NCI-H345 treated with DMSO at 0.1 percent for 48 hours (cell line): Measurements from ENCODE around the gene PCDH9.

Source experiments
- DNase-seq: peaks from one replicate; lab custom pipeline; 2025; ENCODE audit not compliant: unreplicated experiment; lab: John Stamatoyannopoulos, UW

The PCDH9 gene

GRCh38 chr13:66618702-66619101, 611.4 kb downstream of the PCDH9 start:
- DNase-seq = no peak

DNA sequence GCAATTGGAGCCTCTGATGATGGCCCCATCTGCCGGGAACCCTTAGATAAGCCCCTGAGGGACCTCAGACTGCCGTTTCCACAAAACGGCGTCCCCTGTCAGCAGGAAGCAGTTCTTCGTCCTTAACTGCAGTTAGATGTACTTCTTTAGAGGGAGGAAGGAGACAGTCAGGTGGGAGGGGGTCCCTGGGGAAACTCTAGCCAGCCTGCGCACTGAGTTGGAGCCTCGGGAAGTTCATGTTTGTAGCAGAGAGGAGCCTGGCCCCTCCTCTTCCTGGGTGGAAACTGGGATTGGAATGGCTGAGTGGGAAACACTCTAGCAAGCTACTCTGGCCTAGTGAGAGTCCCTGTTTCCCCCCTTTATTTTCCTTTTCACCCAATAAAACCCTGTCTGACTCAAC, 612.4 kb downstream of the PCDH9 start:
- DNase-seq = no peak

- DNase-seq = no peak
Observed at GRCh38 chr13:66612983-66613382, 617.2 kb downstream of the PCDH9 start.

DNA sequence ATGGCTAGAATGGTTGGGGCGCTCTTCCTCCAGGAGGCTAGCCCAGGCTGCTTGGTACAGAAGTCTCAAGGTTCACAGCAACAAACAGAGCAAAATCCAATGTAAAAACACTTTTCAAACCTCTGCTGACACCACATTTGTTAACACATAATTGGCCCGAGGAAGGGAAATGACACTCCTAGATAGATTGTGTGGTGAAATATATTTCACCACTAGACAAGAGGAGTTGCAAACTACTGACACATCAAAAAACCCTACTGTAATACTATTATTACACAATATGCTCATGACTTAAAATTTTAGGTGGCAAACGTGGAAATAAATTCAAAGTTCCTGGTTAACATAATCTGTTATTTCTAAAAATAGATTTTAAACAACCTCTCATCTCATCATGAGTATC, 643.6 kb downstream of the PCDH9 start:
- DNase-seq = no peak

GRCh38 chr13:66585669-66586203, 644.4 kb downstream of the PCDH9 start:
- DNase-seq = no peak

DNA sequence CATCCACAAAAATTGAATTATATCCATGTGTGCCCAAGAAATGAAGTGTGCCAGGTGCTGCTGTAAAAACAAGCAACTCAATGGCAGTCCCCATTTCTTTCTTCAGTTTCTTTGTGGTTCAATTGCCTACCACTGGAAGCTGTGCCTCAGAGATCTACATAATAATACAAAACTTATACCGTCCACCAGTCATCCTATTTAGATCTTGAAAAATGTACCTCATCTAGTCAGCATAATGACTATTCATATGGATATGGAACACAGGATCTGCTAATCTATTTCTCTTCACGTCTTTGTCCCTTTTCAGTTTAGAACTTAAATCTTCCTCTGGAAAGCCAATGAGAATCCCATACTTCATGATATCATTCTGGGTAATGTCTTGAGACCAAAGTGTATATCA, 648.5 kb downstream of the PCDH9 start:
- DNase-seq = no peak

- no peak for DNase-seq
Observed at GRCh38 chr13:66578305-66578704, 651.8 kb downstream of the PCDH9 start.

- DNase-seq = no peak
Observed at GRCh38 chr13:66577358-66577757, 652.8 kb downstream of the PCDH9 start.

- DNase-seq = no peak
Observed at GRCh38 chr13:66576381-66576780, 653.8 kb downstream of the PCDH9 start.

- DNase-seq = no peak
Observed at GRCh38 chr13:66574606-66575005, 655.5 kb downstream of the PCDH9 start.

- no peak for DNase-seq
Observed at GRCh38 chr13:66567899-66568612, 662.1 kb downstream of the PCDH9 start.

DNA sequence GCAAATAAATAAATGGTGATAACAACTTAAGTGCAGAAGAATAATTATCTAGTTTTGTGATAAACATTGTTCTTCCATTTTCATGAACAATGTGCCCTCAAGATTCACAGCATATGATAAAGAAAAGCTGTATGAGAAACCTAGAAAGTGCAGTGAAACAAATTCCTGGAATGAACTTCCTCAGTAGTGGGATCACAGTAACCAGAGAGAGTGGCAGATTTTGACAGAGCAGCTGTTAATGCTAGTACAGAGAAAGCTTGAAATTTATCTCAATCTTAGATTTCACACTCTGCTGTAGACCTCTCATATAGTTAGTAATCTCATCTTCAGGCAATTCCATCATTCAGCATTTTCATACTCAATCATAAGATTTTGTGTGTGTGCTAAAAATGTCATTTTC, 664.9 kb downstream of the PCDH9 start:
- no peak for DNase-seq

DNA sequence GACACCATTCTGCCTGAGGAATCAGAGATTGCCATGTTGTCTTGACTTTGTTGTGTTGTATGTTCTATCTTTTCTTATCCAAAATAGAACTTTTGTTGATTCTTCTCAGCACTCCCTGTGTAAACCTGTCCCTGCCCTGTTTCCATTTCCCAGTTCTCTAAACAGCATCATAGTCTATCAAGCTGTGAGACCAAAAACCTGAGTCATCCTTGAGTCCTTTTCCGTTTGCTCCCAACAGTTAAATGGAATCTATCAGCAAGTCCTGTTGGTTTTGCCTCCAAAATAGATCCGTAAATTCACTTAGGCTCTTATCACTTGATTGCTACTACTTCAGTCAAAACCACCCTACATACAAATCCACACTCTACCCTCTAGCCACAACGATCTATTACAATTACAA, 667.1 kb downstream of the PCDH9 start:
- DNase-seq = no peak

- DNase-seq = no peak
Observed at GRCh38 chr13:66562054-66562453, 668.1 kb downstream of the PCDH9 start.

DNA sequence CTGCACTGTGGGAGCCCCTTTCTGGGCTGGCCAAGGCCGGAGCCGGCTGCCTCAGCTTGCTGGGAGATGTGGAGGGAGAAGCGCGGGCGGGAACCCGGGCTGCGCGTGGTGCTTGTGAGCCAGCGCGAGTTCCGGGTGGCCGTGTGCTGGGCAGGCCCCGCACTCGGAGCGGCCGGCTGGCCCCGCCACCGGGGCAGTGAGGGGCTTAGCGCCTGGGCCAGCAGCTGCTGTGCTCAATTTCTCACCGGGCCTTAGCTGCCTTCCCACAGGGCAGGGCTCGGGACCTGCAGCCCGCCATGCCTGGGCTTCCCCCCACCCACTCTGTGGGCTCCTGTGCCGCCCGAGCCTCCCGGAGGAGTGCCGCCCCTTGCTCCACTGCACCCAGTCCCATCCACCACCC, 669.1 kb downstream of the PCDH9 start:
- no peak for DNase-seq

DNA sequence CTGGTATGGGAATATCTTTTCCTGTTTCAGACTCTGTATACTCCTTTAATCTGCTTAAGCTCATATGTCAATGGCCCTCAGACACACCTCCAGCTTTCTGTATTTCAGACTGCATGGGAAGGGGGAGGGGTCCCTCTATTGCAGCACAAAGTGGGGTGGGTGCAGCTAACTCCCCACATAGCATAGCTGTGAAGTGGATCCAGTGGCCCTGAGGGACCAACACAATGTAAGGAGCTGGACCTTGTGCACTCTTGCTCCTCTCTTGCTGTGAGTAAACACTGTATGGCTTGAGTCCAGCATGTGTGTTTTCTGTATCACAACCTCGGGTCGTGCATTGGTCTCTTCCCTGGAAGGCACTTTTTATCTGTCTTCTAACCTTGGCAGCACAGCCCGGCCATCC, 669.9 kb downstream of the PCDH9 start:
- no peak for DNase-seq

DNA sequence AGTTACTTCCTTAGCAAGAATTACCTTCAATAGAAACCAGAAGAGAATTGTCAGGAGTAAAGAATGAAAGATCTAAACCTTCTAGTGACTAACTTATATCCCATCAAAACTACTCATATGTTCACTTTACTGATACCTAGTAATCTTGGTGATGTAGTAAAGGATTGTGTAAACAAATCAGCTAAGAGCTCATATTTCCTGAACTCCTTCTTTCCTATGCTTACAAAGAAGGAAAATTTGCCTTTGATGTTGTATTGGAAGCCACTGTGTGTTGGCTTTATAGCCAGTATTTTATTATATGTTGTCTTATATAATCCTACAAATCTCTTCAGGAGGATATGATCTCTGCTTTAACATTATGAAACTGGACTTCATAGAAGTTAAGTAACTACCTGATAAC, 671.0 kb downstream of the PCDH9 start:
- DNase-seq = no peak

DNA sequence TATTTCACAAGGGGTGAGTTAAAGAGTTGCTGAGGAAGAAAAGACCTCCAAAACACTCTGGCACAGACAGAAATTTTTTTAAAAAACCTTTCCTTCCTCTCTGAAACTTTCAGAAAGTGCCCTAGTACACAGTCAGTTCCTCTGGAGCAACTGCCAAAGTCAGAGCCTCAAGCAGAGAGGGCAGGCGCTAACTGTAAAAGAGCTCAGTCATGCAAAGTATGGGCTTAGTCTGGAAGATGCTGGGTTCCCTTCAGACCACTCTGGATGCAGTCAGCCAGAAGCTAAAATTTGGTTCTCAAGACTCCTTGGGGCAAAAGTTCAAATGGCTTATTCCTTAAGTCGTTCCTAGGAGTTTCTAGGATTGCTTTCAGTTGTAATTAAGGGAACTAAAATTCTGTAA, 671.6 kb downstream of the PCDH9 start:
- DNase-seq = no peak

- no peak for DNase-seq
Observed at GRCh38 chr13:66557357-66557756, 672.8 kb downstream of the PCDH9 start.

- DNase-seq = no peak
Observed at GRCh38 chr13:66556306-66556705, 673.8 kb downstream of the PCDH9 start.

GRCh38 chr13:66553391-66553790, 676.7 kb downstream of the PCDH9 start:
- no peak for DNase-seq

- DNase-seq = no peak
Observed at GRCh38 chr13:66551128-66551527, 679.0 kb downstream of the PCDH9 start.

DNA sequence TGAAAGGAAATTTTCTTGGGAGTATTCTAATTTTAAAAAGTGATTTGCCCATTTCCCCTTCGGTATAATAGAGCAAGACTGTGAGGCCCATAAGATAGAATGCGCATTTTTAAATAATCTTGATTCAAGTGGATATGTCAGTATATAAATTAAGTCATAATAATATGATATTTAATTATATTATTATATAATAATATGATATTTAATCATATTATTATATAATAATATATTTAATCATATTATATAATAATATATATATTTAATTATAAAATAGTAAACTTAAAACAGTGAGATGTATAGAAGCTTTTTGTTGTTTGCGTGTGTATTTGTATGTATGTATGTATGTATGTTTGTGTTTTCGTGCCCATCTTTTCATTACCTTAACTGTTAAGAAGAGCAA, 682.5 kb downstream of the PCDH9 start:
- no peak for DNase-seq
